Renal cortical epithelial cell (primary cell): ENCODE measurements around the gene RAB24. TPM values are rescaled to one million over a fixed set of nuclear protein-coding genes. Genes with fewer than 3 reads are reported as not detected.

Experiments used
- total RNA-seq: library from RNA; depleted of rRNA; stranded (reverse); fragments of >200 nt; gene quantifications from 2 replicates; pipeline ENCODE4 v1.2.3, GENCODE V29; 2014

RAB24 gene
- total RNA-seq, 1 donor from 2014 or later = 23.0 TPM

Other genes starting within 250 kb of the RAB24 start
- gene FGFR4, start 216.8 kb downstream of the RAB24 start, total RNA-seq = 14.1 and 35.2 TPM in 2 replicates
- 42.4 and 59.1 TPM in 2 replicates for gene NSD1, start 169.9 kb downstream of the RAB24 start, total RNA-seq
- gene PRELID1, start 80 bp upstream of the RAB24 start, total RNA-seq = 52.0 and 115 TPM in 2 replicates
- 1.4 and 3.6 TPM in 2 replicates for gene MXD3, start 8.2 kb upstream of the RAB24 start, total RNA-seq
- gene LMAN2, start 47.9 kb upstream of the RAB24 start, total RNA-seq = 242 and 337 TPM in 2 replicates
- 11.1 and 30.2 TPM in 2 replicates for gene RGS14, start 54.2 kb upstream of the RAB24 start, total RNA-seq
- gene SLC34A1, start 80.7 kb upstream of the RAB24 start, total RNA-seq = 0.05 TPM in 1 of 2 replicates, not detected in the other
- gene PFN3, start 96.9 kb upstream of the RAB24 start, total RNA-seq = not detected in 2 replicates
- 3.1 and 5.9 TPM in 2 replicates for gene F12, start 105.8 kb upstream of the RAB24 start, total RNA-seq
- gene GRK6, start 123.0 kb upstream of the RAB24 start, total RNA-seq = 21.3 and 31.1 TPM in 2 replicates
- gene PRR7, start 143.1 kb upstream of the RAB24 start, total RNA-seq = 9.4 and 11.0 TPM in 2 replicates
- gene DBN1, start 169.9 kb upstream of the RAB24 start, total RNA-seq = 191 and 241 TPM in 2 replicates
- gene PDLIM7, start 193.9 kb upstream of the RAB24 start, total RNA-seq = 103 and 161 TPM in 2 replicates
- 0.17 and 13.6 TPM in 2 replicates for gene DOK3, start 206.1 kb upstream of the RAB24 start, total RNA-seq
- gene DDX41, start 213.2 kb upstream of the RAB24 start, total RNA-seq = 74.0 and 141 TPM in 2 replicates